Left renal cortex interstitium (tissue), 4 donors: ENCODE results near the gene OGA. TPM values are rescaled to one million over a fixed set of nuclear protein-coding genes. Genes with fewer than 3 reads are reported as not detected.
"Not testable (repeated sequence)": the region's sequence is repeated elsewhere in the genome, so short reads cannot be mapped to it uniquely, and the experiment has no call there.

Source experiments
- DNase-seq, 4 donors: peaks; one replicate each; pipeline ENCODE4 v3.0.0-alpha.2; 2013; ENCODE audit warnings: low read depth in 4 of 4, low spot score in 2 of 4, missing footprints in 1 of 4
- polyA plus RNA-seq, 4 donors: library from polyadenylated mRNA; unstranded; fragments of 120-200 nt; gene quantifications; one replicate each; pipeline ENCODE4 v1.2.1, GENCODE V29; 2013; ENCODE audit not compliant: insufficient read length in 4 of 4

Gene OGA
- polyA plus RNA-seq, 4 donors, result 114 to 274 (median 158) TPM

- no peak for DNase-seq
Observed at GRCh38 chr10:101814466-101815071, 3.7 kb downstream of the OGA start.

DNA sequence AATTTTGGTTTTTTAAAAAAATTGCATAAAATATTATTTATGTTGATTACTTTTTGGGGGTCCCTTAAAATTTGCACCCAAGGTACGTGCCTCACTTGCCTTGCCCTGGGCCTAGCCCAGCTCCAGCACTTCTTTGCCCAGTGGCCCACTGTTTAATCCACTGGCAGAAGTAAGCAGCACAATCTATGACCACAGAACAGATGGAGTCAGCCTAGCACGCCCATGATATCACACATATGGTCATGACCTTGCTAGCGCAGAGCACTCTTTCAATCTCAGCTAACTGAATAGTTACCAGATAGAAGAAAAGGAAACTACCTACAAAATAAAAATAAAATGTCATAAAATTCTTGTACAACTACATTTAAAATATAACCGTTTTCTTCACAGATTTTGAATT lies 5.6 kb downstream of the OGA start:
- DNase-seq, result no peak

DNA sequence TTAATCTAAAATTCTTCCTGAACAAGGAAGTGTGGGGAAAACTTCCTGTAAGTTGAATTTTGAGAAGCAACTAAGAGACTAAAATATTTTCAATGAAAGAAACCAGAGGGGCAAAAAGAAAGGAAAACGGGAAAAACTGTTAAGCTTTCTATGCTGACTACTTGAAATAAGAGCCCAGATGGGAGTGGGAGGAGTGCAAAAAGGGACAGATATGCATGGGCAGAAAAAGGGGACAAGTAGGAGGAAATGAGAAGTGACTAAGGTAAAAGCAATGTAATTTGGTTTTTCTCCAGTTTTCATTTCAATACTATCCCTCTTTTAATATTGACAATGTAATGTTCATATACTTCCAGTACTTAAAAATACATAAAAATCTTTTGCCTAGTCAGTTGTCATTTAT lies 11.1 kb downstream of the OGA start:
- DNase-seq, result no peak

GRCh38 chr10:101803511-101803910 lies 14.7 kb downstream of the OGA start:
- DNase-seq, result no peak

DNA sequence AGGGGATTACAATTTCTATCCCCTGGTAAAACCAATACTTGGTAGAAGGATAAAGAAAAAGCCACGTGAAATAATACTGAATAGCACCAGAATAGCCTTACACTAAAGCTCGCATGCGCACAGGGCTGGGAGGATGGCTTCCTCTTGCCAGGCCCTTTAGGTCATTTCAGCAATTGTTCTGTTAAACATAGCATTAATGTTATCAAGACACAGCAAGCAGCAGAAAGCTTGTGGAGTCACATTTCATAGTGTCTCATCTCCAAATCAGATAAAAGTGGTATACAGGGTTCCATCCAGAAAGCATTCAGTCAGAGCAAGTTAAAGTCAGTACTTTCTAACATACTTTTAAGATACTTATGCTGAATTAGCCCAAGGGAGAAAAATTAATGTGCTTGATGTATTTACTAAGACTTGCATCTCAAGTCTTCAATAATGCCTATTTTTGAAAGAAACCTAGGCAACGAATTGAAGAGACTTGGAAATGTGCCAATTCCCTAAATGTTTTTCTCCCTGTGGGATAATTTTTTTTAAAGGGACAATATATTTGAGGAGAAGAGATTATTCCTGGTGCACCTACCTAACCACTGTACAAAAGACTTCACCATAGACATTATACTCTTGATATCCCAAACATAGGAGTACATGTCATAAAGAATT lies 20.7 kb downstream of the OGA start:
- DNase-seq, result no peak

GRCh38 chr10:101793526-101793925 lies 24.7 kb downstream of the OGA start:
- DNase-seq, result no peak

- no peak for DNase-seq
Observed at GRCh38 chr10:101789686-101790085, 28.6 kb downstream of the OGA start.

GRCh38 chr10:101789231-101789630 lies 29.0 kb downstream of the OGA start:
- not testable (repeated sequence) for DNase-seq

DNA sequence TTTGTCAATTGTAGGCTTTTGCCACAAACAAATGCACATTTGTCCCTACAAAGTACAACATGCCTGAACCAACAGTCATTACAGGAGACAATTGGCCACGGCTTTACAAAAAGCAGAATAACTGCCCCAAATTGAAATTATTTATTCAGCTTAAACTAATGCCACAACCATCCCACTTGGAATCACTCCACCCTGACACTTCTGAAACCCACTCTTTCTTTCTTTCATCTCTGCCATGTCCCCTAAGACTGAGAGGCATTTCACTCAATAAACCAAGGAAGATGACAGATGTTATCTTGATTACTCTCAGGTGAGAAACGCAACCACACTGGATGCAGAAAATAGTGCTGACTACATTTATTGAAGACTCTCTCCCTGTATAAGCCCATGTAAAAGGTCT lies 32.4 kb downstream of the OGA start:
- no peak for DNase-seq

- no peak for DNase-seq
Observed at GRCh38 chr10:101784558-101784957, 33.7 kb downstream of the OGA start.

- no peak for DNase-seq
Observed at GRCh38 chr10:101783736-101784118, 34.5 kb downstream of the OGA start.

- DNase-seq, result peak in 2 of 4 donors; percentile 71 to 82
Observed at GRCh38 chr10:101782811-101783735, 35.2 kb downstream of the OGA start, which contains the start of gene NPM3. NPM3 (minus strand) TSS chr10:101783446; CDS start chr10:101783390, 56 bp downstream.

DNA sequence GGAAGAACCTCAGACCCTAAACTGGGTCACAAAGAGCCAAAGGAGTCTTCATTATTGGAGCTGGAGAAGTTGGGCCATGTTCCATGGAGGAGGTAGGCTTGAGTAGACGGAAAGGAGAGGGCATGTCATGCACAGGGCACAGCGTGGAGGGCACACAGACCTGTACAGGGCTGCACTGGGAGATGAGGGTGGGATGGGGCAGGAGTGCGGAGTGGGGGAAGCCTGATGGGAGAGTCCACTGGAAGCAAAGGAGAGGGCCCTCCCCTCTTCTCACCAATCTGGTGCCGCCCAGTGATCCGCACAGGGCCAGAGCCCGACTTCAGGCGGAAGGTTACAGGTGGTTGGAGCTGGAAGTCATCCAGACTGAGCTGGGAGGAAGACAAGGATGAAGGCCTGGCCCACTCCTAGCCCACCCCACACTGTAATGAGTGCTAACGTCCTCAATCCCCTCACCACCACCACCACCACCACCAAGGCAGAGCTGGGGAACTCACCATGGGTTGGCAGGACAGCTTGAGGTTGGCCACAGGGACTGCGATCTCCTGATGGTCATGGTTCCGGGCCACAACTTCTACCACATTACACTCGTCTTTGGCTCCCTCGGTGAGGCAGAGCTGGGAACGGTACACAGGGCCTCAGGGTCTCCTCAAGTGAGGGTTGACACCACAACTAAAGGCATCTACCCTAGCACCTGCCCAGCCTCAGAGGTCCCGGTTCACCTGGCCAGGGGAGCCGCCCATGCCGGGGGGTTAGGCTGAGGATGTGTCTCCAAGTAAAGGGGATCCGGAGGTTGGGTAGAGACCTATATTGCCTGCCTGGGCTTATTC lies 36.0 kb downstream of the OGA start:
- DNase-seq, result no peak

GRCh38 chr10:101781655-101781983 lies 36.6 kb downstream of the OGA start:
- no peak for DNase-seq

- no peak for DNase-seq
Observed at GRCh38 chr10:101780818-101781654, 37.2 kb downstream of the OGA start.

DNA sequence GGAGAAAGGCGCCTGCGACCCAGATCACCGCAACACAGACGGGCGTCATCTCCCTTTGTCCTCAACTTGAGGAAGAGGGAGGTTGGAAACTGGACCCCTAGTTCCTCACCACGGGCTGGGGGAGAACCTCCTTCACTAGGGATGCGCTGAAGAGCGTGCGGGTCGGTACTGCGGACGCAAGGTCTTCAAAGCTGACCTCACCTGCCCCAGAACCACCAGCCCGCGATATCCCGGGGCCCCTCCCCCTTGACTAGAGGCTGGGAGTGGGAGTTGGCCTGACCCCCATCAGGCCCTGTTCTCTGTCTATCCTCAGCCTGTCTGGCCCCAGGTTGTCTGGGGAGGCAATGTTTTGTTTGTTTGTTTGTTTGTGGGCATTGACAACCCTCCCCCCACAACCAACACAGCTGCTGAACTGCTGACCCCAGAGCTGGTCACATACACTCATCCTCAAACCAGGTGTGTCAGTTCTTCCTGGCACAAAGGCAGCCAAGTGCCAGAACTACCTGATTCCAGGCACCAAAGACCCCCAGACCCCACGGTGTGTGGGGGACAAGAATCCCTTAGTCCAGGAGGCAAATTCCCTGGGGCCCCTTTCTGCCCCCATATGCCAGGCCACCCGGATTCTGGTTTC lies 37.9 kb downstream of the OGA start:
- DNase-seq, result no peak

GRCh38 chr10:101779544-101780186 lies 38.6 kb downstream of the OGA start:
- DNase-seq, result no peak

DNA sequence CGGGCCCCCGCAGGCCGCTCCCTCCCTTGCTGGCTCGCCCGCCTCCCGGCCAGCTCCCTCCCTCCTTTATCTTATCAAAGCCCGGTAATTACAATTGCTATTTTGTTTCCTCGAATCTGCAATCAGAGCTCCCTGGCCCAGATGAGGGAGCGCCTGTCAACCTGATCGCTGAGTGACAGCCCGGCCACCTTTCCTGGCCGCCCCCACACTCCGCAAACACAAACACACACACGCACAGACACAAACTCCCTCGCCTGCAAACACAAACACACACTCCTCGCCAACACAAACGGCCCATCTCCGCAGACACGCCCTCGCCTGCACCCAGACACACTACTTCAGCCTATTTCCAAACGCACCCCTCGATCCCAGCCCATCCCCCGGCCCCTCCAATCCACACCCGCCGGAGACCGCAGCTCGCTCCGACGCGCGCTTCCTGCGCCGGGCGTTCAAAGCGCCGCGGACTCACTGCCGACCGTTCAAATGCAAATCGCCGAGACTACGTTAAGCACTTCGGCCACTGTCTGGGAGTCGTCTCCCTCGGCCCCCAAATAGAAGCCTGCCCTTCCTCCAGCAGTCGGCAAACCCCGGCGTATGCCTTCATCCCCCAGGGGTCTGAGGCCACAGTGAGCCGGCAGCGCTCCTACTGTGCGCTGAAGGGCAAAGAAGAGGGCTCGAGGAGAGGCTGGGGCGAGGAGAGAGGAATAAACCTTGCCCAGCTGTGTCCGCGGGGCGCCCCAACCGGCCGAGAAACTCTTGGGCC lies 39.3 kb downstream of the OGA start:
- DNase-seq, result no peak
